Fibroblast of peridontal ligament (primary cell): ENCODE results near the gene TPRA1.

Experiments
- DNase-seq: peaks from one replicate; pipeline ENCODE4 v3.0.0-alpha.2; 2010; ENCODE audit errors: extremely low read depth

The TPRA1 gene

GRCh38 chr3:127590593-127591465, at the start of gene TPRA1:
Gene TPRA1 (minus strand): TSS chr3:127590733. CDS start chr3:127580146, 10,587 bp downstream.
- peak; percentile 98 for DNase-seq

DNA sequence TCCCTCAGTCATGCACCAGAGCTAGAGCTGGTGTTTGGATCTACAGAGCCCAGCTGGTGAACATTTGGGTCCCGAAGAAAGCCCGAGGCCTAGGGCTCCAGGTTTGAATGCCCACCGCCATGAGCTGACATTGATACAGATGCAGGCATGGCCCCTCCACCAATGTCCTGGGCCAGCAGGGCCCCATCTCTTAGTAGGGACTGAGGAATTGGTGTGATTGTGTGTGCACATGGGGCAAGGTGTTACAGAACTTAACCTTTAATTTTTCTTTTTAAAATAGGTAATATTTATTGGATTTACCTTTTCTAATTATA, 49.5 kb upstream of the TPRA1 start:
- DNase-seq, result no peak

DNA sequence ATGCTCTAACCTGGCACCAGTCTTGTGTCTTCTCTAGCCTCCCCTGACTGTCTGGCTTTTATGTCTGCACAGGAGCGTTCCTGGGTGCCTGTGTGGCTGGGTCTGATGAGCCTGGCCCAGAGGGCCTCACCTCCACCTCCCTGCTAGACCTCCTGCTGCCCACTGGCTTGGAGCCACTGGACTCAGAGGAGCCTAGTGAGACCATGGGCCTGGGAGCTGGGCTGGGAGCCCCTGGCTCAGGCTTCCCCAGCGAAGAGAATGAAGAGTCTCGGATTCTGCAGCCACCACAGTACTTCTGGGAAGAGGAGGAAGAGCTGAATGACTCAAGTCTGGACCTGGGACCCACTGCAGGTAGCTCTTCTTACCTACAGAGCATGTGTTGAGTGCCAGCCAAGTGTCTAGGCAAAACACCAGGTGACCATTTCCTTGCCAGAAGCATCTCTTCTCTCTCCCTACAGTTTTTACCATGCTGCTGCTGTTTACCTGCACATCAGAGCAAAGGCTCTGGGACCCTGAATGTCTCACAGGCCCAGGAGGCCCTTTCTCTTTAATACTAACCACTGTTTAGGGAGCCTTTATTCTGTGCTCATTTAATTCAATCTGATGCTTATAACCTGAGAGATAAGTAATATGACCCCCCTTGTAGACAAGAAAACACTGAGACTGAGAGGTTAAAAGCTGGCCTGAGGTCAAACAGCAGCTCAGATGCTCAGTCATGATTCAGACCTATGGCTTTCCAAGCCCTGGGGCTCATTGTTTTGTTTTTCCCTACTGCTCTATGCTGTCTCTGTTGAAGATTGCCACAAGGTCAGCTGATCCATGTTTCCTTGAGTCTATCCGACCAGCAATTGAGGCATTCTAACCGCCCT, 48.9 kb upstream of the TPRA1 start:
- DNase-seq, result no peak

GRCh38 chr3:127637971-127638370, 47.4 kb upstream of the TPRA1 start:
- DNase-seq, result no peak

DNA sequence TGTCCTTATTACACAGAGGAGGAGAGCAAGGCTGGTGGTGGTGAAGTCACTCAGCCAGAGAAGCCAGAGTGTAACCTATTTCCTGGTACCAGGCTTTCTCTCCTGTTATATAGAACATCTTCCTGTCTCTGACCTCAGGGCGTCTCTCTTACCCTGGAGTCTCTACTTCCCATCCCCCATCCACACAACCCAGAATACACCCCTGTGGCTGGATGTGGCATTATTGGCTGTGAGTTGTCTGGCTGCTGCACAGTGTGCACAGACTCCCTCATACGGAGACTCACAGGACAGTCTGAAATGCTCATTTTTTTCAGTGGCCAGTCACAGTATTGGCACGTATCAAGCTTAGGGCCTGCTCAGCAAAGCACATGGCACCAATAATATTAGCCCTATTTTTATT, 47.0 kb upstream of the TPRA1 start:
- no peak for DNase-seq

- no peak for DNase-seq
Measured at GRCh38 chr3:127634653-127635052, 44.1 kb upstream of the TPRA1 start.

DNA sequence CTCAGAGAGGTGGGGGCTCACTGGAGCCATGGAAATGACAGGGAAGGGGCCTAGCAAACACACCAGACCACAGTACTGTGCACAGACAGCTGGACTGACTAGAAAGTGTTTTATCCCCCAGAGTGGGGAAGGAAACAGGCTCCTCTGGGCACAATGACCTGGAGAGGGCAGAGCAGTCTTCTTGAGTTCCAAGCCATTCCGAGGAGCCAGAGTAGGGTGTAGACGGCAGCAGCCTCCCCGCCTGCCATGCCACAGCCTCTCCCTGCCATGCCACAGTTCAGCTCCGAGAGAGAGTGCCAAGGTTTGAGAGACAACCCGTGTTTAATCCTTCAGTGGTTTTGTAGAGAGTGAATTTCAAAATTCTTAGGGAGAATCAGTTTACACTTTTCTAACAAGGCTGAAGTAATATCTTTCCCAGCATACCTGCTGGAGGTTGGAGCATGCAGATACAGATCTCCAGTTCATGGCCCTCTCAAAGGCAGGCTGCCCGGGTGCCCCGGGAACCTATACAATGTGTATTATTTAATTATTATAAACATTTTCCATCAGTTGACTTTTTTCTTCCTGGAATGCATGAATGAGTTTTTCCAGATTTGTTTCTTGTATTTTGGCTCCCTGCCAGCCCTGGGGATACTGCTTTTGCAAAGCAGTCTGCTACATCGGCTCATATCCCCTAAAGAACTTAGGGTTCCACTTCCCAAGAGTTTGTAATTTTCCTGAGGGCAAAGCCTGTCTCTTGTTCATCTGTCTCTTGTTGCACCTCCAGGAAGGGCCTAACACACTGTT, 41.7 kb upstream of the TPRA1 start:
- no peak for DNase-seq

- DNase-seq, result no peak
Measured at GRCh38 chr3:127630811-127631714, 40.5 kb upstream of the TPRA1 start.

DNA sequence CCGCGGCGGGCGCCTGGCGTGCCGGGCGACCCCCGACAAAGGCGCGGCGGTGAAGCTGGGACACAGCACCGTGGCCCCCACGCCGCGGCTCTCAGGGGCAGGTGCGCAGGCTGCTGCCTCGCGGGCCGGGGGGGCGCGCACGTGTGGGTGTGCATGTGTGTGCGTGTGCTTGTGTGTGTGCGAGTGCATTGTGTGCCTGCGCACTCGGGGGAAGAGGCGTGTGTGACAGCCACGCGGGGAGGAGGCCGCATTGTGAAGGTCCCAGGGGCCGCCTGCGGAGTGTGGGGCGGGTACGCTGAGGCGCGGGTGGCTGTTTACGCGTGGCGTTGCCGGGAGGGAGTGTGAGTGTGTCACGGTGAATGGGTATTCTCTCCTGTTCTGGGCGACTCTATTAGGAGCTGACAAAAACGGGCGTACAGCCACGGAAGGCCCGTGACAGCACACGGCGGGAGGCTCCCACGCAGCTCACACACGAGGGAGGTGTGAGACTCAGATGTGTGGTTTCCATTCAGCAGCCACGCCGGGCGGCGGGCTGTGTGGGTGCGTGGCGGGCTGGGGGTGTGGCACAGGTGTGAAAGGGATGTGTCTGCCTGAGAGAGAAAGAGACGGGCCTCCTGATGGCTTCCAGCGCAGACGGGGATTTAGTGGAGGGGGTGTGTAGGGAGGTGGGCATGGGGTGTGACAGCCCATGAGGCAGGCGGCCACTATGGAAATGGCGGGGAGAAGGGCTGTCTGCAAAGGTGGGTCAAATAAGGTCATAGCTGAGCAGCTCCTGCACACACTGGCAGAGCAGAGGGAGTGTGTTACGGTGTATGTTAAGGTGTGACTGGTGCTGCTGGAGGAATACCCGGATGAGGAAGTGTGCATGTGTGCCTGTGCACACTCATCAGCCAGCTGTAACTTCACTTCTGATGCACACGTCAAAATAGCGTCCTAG, 39.2 kb upstream of the TPRA1 start:
- no peak for DNase-seq

DNA sequence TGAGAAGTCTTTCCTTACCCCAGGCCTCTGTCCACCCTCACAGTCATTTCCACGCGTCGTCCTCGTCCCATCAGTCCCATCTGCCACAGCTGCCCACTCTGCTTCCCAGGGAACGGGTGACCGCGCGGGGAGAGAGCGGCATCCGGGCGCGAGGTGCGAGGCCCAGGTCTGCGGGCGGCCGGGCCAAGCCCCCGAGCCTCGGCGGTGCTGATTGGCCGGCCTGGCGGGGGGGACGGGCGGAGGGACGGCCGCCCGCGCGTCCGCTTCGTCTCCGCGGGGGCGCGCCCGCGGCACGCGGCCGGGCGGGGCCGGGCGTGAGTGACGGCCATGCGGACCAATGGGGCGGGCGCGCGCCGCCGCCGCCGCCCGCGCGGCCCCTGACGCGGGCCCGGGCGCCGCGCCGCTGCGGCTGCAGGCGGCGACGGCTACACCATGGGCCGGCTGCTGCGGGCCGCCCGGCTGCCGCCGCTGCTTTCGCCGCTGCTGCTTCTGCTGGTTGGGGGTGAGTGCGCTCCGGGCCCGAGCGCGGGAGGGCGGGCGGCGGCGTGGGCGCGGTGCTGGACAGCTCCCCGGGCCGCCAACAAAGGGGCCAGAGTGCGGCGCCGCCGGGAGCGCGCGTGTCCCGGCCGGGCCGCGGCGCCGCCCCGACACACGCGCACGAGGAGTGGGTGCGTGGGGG, 38.4 kb upstream of the TPRA1 start, which contains the start of gene PODXL2:
TSS of gene PODXL2 (plus strand) at position 398 of the 679 bp plus-strand sequence. CDS start at position 433, 35 bp downstream.
- peak; percentile 27 for DNase-seq

DNA sequence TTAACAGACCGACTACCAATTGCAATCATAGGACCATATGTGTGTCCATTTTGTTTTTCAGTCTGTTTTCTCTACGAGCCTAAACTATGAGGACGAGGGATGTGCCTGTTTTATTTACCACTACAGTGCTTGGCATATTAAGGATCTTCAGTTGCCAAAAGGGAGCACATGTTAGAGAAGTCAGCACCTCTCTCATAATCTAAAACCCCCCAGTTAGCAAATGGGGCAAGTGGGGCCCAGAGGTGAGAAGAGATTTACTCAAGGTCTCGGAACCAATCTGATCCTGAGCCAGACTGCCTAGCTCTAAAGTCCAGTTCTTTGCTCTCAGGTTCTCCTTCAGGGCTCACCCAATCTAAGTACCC, 37.9 kb upstream of the TPRA1 start:
- no peak for DNase-seq

DNA sequence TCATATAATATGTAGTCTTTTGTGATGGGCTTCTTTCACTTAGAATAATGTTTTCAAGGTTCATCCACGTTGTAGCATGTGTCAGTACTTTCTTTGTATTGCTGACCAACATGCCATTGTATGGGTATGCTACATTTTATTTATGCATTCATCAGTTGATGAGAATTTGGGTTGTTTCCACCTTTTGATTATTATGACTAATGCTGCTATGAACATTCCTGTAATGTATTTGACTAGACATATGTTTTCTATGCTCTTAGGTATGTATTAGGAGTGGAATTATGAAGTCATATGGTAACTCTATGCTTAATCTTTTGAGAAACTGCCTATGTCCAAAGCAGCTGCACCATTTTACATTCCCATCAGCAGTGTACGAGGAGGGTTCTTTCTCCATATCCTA, 35.3 kb upstream of the TPRA1 start:
- DNase-seq, result no peak

GRCh38 chr3:127624063-127624462, 33.5 kb upstream of the TPRA1 start:
- no peak for DNase-seq

DNA sequence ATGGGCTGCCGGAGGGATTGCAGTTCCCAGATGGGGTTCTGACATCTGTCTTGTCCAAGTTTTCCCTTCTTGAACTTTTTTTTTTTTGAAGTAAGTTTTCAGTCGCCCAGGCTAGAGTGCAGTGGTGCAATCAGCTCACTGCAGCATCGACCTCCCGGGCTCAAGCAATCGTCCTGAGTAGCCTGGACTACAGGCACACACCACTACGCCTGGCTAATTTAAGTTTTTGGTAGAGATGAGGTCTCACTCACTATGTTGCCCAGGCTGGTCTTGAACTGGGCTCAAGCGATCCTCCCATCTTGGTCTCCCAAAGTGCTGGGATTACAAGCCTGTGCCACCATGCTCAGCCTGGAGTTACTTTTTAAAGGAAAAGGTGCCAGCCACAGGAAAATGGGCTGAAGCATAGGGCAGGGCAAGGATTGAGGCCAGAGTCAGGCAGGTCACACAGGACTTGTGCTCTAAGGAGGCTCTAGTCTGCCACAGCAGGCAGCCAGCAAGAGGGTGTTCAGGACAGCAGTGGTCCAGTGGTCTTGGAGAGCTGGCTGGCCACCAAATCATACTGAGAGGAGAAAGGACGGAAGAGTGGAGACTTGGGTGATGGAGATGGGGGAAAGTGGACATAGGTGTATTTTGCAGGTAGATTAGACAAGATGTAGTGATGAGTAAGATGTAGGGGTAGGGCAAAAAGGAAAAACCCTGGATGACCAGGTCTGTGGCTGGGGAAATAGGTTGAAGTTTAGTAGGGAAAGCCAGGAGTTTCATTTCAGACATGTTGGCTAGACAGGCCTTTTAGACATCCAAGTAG, 32.4 kb upstream of the TPRA1 start:
- no peak for DNase-seq

DNA sequence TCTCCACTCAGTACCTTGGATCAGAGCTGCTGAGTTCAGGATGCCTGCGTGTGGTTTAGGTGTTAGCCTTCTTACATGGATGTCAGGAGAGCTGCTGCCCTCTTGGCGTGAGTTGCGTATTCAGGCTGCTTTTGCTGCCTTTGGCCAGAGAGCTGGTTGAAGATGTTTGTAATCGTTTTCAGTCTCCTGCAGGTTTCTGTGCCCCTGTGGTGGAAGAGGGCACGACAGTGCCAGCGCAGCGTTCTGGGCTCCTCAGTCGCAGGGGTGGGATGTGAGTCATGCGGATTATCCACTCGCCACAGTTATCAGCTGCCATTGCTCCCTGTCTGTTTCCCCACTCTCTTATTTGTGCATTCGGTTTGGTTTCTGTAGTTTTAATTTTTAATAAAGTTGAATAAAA, 31.5 kb upstream of the TPRA1 start:
- no peak for DNase-seq

- DNase-seq, result no peak
Measured at GRCh38 chr3:127620637-127621375, 30.3 kb upstream of the TPRA1 start.

- DNase-seq, result no peak
Measured at GRCh38 chr3:127618891-127619290, 28.4 kb upstream of the TPRA1 start.
